Nephron (organoid): Measurements from ENCODE around the gene EEPD1.

Source experiments
- H3K27ac Mint-ChIP-seq, 3 experiments: 2 replicates each; pipeline ENCODE4 v1.8.0; 2020; ENCODE audit warnings: mixed read lengths in 3 of 3, mild to moderate bottlenecking in 2 of 3, moderate library complexity in 1 of 3
- H3K27me3 Mint-ChIP-seq: 2 replicates; pipeline ENCODE4 v1.8.0; 2021; ENCODE audit warnings: low read depth, mild to moderate bottlenecking, moderate library complexity, mixed read lengths
- H3K36me3 Mint-ChIP-seq: 2 replicates; pipeline ENCODE4 v1.8.0; 2020; ENCODE audit warnings: low read depth, mixed read lengths
- H3K4me1 Mint-ChIP-seq: 2 replicates; pipeline ENCODE4 v1.8.0; 2020; ENCODE audit warnings: mixed read lengths
- H3K4me3 Mint-ChIP-seq, 3 experiments: 2 replicates each; pipeline ENCODE4 v1.8.0; 2020; ENCODE audit warnings: mild to moderate bottlenecking in 3 of 3, mixed read lengths in 3 of 3, moderate library complexity in 2 of 3
- H3K9me3 Mint-ChIP-seq: 2 replicates; pipeline ENCODE4 v1.8.0; 2020; ENCODE audit warnings: mixed read lengths
- TF ChIP-seq, protein P1 (sequence below), 3 experiments: fragments of 200-600 bp; sonication (generic); IDR thresholded peaks; one replicate each; pipeline ENCODE4 v1.5.0; 2021; ENCODE audit warnings: antibody characterized with exemption in 3 of 3; ENCODE audit not compliant: unreplicated experiment in 3 of 3

The EEPD1 gene

GRCh38 chr7:36301914-36302771 is 149.1 kb downstream of the EEPD1 start:
- H3K36me3 Mint-ChIP-seq: peaks cover 12% of the 10 kb centered on the region
- H3K9me3 Mint-ChIP-seq: no peaks in the 10 kb centered on the region
- H3K27ac Mint-ChIP-seq: peak overlapping the region in 2 of 3 experiments; percentile 42 to 79
- no peak overlapping the region for H3K4me3 Mint-ChIP-seq
- H3K27me3 Mint-ChIP-seq: no peaks in the 10 kb centered on the region
- peaks cover 30% of the 10 kb centered on the region for H3K4me1 Mint-ChIP-seq
- TF ChIP-seq, protein P1, sequence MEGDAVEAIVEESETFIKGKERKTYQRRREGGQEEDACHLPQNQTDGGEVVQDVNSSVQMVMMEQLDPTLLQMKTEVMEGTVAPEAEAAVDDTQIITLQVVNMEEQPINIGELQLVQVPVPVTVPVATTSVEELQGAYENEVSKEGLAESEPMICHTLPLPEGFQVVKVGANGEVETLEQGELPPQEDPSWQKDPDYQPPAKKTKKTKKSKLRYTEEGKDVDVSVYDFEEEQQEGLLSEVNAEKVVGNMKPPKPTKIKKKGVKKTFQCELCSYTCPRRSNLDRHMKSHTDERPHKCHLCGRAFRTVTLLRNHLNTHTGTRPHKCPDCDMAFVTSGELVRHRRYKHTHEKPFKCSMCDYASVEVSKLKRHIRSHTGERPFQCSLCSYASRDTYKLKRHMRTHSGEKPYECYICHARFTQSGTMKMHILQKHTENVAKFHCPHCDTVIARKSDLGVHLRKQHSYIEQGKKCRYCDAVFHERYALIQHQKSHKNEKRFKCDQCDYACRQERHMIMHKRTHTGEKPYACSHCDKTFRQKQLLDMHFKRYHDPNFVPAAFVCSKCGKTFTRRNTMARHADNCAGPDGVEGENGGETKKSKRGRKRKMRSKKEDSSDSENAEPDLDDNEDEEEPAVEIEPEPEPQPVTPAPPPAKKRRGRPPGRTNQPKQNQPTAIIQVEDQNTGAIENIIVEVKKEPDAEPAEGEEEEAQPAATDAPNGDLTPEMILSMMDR (IDR thresholded peaks at IDR 0.05; ENCODE audit: unreplicated experiment in 3 of 3): no peak

GRCh38 chr7:36303202-36304098 is 150.4 kb downstream of the EEPD1 start:
- H3K4me3 Mint-ChIP-seq: no peak overlapping the region
- TF ChIP-seq, protein P1 (IDR thresholded peaks at IDR 0.05; ENCODE audit: unreplicated experiment in 3 of 3): no peak
- no peaks in the 10 kb centered on the region for H3K9me3 Mint-ChIP-seq
- H3K4me1 Mint-ChIP-seq: peaks cover 30% of the 10 kb centered on the region
- no peaks in the 10 kb centered on the region for H3K27me3 Mint-ChIP-seq
- peak overlapping the region; percentile 42 to 79 (median 68) for H3K27ac Mint-ChIP-seq
- peaks cover 9% of the 10 kb centered on the region for H3K36me3 Mint-ChIP-seq

- H3K4me3 Mint-ChIP-seq: no peak overlapping the region
- H3K27me3 Mint-ChIP-seq: no peaks in the 10 kb centered on the region
- TF ChIP-seq, protein P1 (IDR thresholded peaks at IDR 0.05; ENCODE audit: unreplicated experiment in 3 of 3): no peak
- H3K9me3 Mint-ChIP-seq: no peaks in the 10 kb centered on the region
- peaks cover 9% of the 10 kb centered on the region for H3K36me3 Mint-ChIP-seq
- peak overlapping the region; percentile 42 to 79 (median 68) for H3K27ac Mint-ChIP-seq
- peaks cover 30% of the 10 kb centered on the region for H3K4me1 Mint-ChIP-seq
Observed at GRCh38 chr7:36304099-36304425, 151.0 kb downstream of the EEPD1 start.

DNA sequence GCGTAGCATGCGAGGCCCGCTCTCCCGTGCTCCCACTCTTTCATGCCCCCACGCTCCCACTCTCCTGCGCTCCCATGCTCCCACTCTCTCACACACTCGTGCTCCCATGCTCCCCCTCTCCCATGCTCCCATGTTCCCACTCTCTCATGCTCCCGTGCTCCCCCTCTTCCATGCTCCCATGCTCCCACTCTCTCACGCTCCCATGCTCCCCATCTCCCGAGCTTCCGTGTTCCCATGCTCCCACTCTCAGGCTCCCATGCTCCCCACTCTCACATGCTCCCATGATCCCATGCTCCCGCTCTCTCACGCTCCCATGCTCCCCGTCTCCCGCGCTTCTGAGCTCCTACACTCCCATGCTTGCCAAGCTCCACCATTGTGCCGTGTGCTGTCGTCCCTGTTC is 152.2 kb downstream of the EEPD1 start:
- Mint-ChIP-seq H3K9me3 (no peaks in the 10 kb centered on the region), H3K4me3 (no peak overlapping the region), H3K36me3 (peaks cover 4% of the 10 kb centered on the region), H3K27ac (no peak overlapping the region), H3K4me1 (peaks cover 30% of the 10 kb centered on the region), H3K27me3 (no peaks in the 10 kb centered on the region)
- TF ChIP-seq, protein P1 (IDR thresholded peaks at IDR 0.05; ENCODE audit: unreplicated experiment in 3 of 3): no peak

- H3K9me3 Mint-ChIP-seq: no peaks in the 10 kb centered on the region
- no peak overlapping the region for H3K4me3 Mint-ChIP-seq
- TF ChIP-seq, protein P1 (IDR thresholded peaks at IDR 0.05; ENCODE audit: unreplicated experiment in 3 of 3): no peak
- no peaks in the 10 kb centered on the region for H3K27me3 Mint-ChIP-seq
- H3K36me3 Mint-ChIP-seq: peaks cover 4% of the 10 kb centered on the region
- H3K27ac Mint-ChIP-seq: no peak overlapping the region
- H3K4me1 Mint-ChIP-seq: peaks cover 30% of the 10 kb centered on the region
Observed at GRCh38 chr7:36305648-36306047, 152.6 kb downstream of the EEPD1 start.
